ENCODE data around the gene NRF1.

The NRF1 gene

DNA sequence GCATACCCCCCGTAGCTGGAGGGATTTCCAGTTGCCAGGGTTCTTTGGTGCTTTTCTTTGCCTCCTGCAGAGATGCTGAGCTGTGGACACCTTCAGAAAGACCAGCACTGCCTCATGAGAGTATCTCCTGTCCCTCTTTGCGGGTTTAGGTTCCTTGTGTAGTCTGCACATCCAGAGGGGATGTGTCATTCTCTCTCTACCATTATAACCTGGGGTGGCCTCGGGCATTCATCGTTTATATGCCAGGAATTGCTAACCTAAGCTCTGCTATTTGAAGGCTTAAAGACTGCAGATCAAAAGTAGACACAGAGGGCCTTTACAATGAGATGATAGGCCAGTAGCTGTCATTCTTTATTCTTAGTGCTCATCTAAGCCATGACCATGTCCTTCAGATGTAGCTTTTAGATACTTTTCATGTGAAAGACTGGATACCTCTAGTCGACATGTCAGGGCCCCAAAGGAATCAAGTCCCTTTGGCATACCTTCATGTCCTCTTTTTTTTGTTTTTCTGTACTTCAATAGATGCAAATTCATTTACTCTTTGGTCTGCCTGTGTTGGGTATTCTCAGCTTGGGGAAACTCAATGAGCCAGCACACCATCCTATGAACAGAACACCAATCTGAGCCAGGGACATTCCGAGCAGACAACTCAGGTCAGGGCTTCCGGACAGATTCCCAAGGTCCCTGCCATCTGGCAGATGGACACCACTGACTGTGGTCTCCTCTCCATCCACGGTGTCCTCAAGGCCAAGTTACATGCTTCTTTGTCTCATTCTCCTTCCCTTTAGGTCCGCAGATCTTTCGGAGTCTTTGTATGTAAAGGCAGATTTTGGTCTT is 129.3 kb downstream of the NRF1 start:
- DNase-seq (ENCODE audit: low spot score), result no peak

- DNase-seq (ENCODE audit: low spot score), result no peak
Measured at GRCh38 chr7:129741743-129742213, 130.3 kb downstream of the NRF1 start.

- DNase-seq (ENCODE audit: low spot score), result no peak
Measured at GRCh38 chr7:129742256-129742655, 130.7 kb downstream of the NRF1 start.

DNA sequence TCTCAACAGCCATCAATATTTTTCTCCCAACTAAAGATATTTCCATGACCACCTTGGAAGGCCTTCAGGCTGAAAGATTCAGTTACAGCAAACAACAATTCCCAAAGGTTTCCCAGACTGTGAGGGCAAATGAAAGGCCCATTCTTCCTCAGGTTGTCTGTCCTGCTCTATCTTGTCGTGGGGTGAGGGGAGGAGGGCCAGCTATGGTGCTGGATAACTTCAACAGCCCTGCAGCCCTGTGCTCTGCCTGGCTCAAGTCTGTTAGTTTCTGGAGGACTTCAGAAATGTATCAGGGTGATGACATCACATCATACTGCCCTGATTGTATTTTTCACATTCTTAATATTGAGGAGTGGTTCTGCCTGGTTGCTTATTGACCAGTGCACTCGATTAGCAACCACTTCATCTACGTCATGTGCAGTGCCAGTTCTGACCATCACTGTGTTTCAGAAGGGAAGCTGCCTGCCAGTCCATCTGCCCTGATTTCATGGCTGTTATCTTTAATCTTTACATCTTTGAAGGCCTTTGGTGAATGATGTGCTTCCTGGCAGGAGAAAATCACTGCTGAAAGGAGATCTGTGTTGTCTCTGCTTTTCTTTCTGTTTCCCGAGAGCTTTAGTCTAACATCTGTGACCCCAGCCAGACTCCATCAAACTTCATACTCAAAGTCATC is 135.5 kb downstream of the NRF1 start:
- no peak for DNase-seq (ENCODE audit: low spot score)

GRCh38 chr7:129748356-129749109 is 137.0 kb downstream of the NRF1 start:
- DNase-seq (ENCODE audit: low spot score), result no peak

- no peak for DNase-seq (ENCODE audit: low spot score)
Measured at GRCh38 chr7:129750091-129750490, 138.6 kb downstream of the NRF1 start.

- DNase-seq (ENCODE audit: low spot score), result no peak
Measured at GRCh38 chr7:129750501-129750900, 139.0 kb downstream of the NRF1 start.

GRCh38 chr7:129751916-129752315 is 140.4 kb downstream of the NRF1 start:
- no peak for DNase-seq (ENCODE audit: low spot score)

- DNase-seq (ENCODE audit: low spot score), result no peak
Measured at GRCh38 chr7:129752760-129753159, 141.2 kb downstream of the NRF1 start.

- DNase-seq (ENCODE audit: low spot score), result no peak
Measured at GRCh38 chr7:129754406-129754805, 142.9 kb downstream of the NRF1 start.

- DNase-seq (ENCODE audit: low spot score), result no peak
Measured at GRCh38 chr7:129757991-129758390, 146.5 kb downstream of the NRF1 start.

DNA sequence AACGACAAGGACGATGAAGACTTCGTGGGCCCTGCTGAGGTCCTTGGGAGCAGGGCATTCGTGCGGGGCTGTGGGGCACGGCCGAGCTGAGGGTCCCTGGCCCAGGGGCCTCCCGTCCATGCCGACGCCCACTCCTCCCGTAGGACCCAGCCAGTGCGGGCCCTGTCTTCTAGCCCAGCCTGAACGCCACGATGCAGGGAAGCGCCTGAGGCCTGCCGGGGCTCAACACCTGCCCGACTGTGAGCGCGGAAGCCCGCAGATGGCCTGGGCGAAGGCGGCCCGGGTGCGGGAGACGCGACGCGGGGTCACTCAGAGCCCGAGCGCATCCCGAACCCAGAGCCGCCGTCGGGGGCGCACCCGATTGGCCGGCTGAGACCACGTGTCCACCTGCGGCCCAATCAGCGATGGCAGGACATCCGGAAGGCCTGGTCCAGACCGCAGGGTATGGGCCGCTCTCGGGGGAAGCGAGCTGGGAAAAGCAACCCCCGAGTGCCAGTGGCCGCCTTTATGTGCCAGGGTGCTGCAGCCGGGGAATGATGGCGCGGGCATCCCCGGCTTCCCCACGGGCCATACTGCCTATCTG is 151.0 kb downstream of the NRF1 start:
- DNase-seq (ENCODE audit: low spot score), result no peak

GRCh38 chr7:129764247-129765084 is 152.9 kb downstream of the NRF1 start:
- DNase-seq (ENCODE audit: low spot score), result no peak

DNA sequence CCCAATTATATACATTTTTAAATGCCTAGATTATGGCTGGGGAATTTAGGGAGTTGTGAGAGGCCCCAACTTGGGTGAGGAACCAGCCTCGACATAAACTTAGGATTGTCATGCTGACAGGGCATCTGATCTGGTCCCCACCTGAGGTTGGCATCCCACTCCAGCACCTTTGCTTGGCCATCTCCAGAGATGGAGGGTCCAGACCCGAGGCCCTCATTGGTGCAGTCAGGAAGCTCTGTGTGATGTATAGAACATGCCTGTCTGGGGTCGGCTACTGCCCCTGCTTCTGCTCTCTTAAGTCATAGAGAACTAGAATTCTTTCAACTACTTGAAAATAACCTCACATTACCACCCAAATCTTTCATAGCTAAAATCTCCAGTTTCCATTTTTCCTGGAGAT is 153.8 kb downstream of the NRF1 start:
- no peak for DNase-seq (ENCODE audit: low spot score)

DNA sequence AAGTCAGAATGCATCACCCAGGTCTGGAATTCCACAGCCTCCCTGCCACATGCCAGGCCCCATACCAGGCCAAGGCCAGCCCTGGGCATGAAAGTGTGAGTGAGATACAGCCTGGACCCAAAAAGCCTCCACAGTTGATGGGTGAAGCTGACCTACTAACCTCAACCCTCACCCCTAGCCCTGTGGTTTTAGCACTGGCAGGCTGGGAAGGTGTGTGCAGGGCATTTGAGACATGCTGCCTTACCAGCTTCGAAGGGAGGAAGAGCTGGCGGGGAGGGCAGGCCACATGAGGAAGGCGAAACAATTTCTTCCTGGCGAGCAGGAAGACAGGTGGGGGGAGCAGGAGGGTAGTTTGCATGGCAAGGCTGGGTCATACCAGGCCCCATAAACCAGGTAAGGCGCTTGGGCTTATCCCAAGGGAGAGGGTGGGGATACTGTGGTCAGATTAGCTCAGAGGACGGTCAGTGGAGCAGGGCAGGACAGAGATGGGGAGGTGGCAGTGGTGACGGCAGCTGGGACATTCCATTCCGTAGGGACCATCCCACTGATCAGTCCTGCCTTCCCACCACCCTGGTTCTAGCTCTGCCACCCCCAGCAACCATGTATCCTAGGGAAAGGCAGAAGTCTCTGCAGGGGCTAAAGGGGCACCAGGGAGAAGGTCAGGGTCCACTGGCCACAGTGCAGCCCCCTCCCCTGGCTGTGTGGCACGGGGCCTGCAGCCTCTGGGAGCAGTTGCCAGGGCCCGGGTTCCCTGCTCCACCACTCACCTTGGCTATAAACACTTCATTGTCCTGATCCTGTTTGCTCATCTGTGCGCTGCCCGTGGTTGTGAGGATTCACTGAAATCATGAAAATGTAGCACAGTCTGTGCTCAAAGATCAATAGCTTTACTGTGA is 155.8 kb downstream of the NRF1 start:
- no peak for DNase-seq (ENCODE audit: low spot score)

DNA sequence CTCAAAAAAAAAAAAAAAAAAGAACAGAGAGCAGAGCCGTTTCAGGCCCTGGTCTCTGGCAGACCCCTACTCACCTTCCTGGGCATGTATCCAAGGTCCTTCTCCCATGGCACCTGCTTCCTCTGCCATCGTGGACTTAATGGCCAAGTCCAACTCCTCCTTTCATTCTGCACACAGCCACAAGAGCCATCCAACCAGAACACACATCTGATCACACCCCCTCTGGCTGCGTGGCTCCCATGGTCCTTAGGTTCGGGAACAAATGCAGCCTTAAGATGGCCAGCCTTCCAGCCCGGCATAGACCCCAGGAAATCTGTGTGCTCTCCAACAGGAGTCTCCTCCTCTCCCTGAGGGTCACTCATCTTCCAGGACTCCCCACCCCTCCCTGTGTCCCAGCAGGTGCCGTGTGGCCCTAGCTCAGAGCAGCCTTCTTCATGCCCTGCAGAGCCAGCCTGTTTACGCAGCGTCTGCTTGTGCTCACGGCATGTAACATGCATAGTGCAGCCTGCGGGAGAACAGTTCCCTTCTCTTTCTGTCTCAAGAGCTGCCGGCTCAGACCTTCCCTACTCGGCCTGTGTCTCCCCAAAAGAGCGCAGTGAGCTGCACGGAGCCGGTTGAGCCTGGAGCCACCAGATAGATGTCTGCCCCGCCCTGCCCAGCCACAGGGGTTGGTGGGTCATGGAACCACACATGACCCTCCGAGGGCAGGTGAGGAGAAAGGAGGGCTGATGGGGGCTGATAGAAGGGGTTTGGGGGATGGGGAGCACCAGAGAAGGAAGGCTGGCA is 157.3 kb downstream of the NRF1 start:
- no peak for DNase-seq (ENCODE audit: low spot score)

DNA sequence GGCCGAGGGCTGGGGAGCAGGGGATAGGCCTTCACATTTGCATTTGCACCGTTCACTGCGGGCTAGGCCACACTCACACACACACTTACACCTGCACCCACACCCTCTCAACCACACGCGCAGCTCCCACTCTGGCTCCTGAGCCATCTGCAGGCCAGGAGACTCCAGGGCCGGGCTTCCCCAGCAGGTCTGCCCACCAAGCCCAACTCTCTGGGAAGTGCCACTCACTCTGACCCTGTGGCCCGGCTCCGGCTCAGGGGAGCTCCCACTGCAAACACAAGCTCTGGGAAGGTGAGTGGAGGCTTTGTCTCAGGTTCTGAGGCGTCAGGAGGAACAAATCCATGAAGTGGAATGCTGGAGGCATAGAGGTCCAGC is 157.9 kb downstream of the NRF1 start:
- no peak for DNase-seq (ENCODE audit: low spot score)

DNA sequence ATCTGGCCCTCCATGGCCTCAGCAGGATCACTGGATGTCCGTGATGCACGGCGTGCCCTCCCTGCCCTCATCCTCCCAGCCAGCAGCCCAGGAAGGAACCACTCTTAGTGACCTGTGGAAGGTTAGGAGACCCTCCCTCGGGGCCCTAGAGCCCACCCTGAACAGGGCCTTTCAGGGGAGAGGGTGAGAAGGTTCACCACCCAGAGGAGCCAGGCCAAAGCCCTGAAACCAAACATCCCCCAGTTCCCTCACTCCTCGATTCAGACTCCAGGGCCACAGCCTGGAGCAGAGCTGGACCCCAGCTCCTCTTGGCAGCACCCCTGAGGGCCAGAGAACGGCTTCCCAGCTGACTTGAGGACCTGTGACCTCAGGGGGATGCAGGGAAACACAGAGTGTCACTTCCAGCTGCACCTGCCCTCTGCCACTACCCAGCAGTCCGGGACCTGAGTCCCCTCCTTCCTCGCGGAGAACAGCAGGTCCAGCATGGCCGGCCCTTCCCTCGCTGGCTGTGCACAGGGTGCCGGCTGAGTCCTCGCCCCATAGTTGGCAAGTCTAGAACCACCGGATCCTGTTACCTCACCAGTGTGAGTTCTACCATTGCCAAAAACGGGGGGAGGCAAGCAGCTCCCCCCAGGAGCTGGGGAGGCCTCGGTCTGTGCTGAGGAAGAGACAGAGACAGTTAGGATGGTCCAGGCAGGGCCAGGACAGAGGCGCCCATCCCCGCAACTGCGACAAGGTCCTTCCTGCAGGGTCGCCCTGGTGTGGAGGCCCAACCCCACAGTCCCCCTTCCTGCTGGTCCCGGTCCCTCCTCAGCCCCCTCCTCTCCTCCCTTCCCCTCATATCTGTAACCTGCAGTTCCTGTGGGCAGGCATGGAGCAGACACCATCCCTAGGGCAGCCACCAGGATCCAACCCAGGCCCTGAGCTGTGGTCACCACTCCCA is 158.6 kb downstream of the NRF1 start:
- DNase-seq (ENCODE audit: low spot score), result no peak

Data from SW480 (cell line).